Endodermal cell (in vitro differentiated cells): ENCODE measurements around the gene CHMP4B. TPM values are rescaled to one million over a fixed set of nuclear protein-coding genes. Genes with fewer than 3 reads are reported as not detected.
A peak's percentile ranks its signal among the peaks of the same experiment; 100 is the strongest.

Experiments
- DNase-seq: peaks from one replicate; pipeline ENCODE4 v3.0.0-alpha.2; 2017
- H3K27ac ChIP-seq: 2 replicates; pipeline ENCODE4 v1.5.1; 2013; ENCODE audit warnings: mild to moderate bottlenecking, low read depth, low read length, moderate library complexity
- H3K27me3 ChIP-seq: 2 replicates; pipeline ENCODE4 v1.6.1; 2013; ENCODE audit warnings: mild to moderate bottlenecking, low read length, moderate library complexity; ENCODE audit not compliant: insufficient read depth, control insufficient read depth, poor library complexity, severe bottlenecking
- H3K36me3 ChIP-seq: 2 replicates; pipeline ENCODE4 v1.7.0; 2013; ENCODE audit warnings: mild to moderate bottlenecking, low read length, moderate library complexity; ENCODE audit not compliant: control insufficient read depth, insufficient read depth
- H3K4me1 ChIP-seq: one replicate; pipeline ENCODE4 v1.7.0; 2013; ENCODE audit warnings: low read length; ENCODE audit not compliant: control insufficient read depth, insufficient read depth
- H3K4me3 ChIP-seq: 2 replicates; pipeline ENCODE4 v1.5.1; 2013; ENCODE audit warnings: mild to moderate bottlenecking, low read length, moderate library complexity
- H3K9ac ChIP-seq: 2 replicates; pipeline ENCODE4 v1.6.1; 2013; ENCODE audit warnings: mild to moderate bottlenecking, low read length, moderate library complexity; ENCODE audit not compliant: poor library complexity, severe bottlenecking; ENCODE audit errors: extremely low read depth
- H3K9me3 ChIP-seq: 2 replicates; pipeline ENCODE4 v1.6.1; 2013; ENCODE audit warnings: mild to moderate bottlenecking, low read length, moderate library complexity; ENCODE audit not compliant: control insufficient read depth
- H3K27ac Mint-ChIP-seq: 2 replicates; pipeline ENCODE4 v1.8.0; 2020; ENCODE audit warnings: mixed read lengths
- H3K27me3 Mint-ChIP-seq: 2 replicates; pipeline ENCODE4 v1.8.0; 2021; ENCODE audit warnings: mild to moderate bottlenecking, mixed read lengths; ENCODE audit not compliant: insufficient read depth
- H3K36me3 Mint-ChIP-seq: 2 replicates; pipeline ENCODE4 v1.8.0; 2020; ENCODE audit warnings: low read depth, mixed read lengths
- H3K4me1 Mint-ChIP-seq: 2 replicates; pipeline ENCODE4 v1.8.0; 2020; ENCODE audit warnings: mixed read lengths
- H3K4me3 Mint-ChIP-seq: 2 replicates; pipeline ENCODE4 v1.8.0; 2020; ENCODE audit warnings: mild to moderate bottlenecking, moderate library complexity, mixed read lengths
- H3K9me3 Mint-ChIP-seq: 2 replicates; pipeline ENCODE4 v1.8.0; 2020; ENCODE audit warnings: mild to moderate bottlenecking, mixed read lengths
- WGBS, 2 experiments: methylation state at CpG; one replicate each; pipeline versions ENCODE4 v1.1.5 to v1.1.7; 2013; ENCODE audit warnings: missing lambda C conversion rate in 2 of 2, mixed read lengths in 1 of 2; ENCODE audit not compliant: insufficient coverage in 1 of 2, insufficient read length in 1 of 2; 5-methylcytosine and 5-hydroxymethylcytosine counted together
- total RNA-seq, 2 donors: library from RNA; stranded (reverse); fragmentation: NEBNext Ultra II Directional in 1 of 2; extraction: Animal tissue kit (Norgen Biotek cat#: 25700) in 1 of 2; gene quantifications; 2 replicates in 1 of 2; 3 replicates in 1 of 2; pipeline ENCODE4 v1.2.1, GENCODE V29; 2021
- TF ChIP-seq, protein P1 (sequence below): fragments of 200-600 bp; sonication (generic); conservative IDR thresholded peaks from 2 replicates; pipeline ENCODE4 v1.5.0; 2021; ENCODE audit warnings: antibody characterized with exemption, mild to moderate bottlenecking

Gene CHMP4B
- total RNA-seq, 2 donors from 2014 or later: 81.5 to 116 TPM

DNA sequence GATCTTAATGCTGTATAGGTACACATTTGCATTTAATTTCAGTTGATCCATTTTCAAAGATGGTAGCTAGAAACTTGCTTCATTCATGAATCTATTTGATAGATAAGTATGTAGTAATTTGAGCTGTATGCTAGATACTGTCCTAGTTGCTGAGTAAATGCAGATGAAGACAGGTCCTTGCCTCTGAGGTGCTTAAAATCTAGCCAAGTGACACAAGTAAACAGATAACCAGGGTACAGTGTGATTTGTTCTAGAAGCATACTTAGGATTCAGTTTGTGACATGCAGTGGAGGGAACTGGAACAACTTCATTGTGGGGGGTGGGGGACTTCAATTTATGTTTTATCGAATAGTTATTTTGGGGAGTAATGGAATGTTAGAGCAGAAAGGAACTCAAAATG, 9.2 kb downstream of the CHMP4B start:
- DNase-seq: no peak
- TF ChIP-seq, protein P1, sequence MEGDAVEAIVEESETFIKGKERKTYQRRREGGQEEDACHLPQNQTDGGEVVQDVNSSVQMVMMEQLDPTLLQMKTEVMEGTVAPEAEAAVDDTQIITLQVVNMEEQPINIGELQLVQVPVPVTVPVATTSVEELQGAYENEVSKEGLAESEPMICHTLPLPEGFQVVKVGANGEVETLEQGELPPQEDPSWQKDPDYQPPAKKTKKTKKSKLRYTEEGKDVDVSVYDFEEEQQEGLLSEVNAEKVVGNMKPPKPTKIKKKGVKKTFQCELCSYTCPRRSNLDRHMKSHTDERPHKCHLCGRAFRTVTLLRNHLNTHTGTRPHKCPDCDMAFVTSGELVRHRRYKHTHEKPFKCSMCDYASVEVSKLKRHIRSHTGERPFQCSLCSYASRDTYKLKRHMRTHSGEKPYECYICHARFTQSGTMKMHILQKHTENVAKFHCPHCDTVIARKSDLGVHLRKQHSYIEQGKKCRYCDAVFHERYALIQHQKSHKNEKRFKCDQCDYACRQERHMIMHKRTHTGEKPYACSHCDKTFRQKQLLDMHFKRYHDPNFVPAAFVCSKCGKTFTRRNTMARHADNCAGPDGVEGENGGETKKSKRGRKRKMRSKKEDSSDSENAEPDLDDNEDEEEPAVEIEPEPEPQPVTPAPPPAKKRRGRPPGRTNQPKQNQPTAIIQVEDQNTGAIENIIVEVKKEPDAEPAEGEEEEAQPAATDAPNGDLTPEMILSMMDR: no peak
- Histone ChIP-seq H3K27me3 (no peaks in the 10 kb centered on the region), H3K9ac (no peak overlapping the region), H3K36me3 (peaks cover 12% of the 10 kb centered on the region), H3K9me3 (no peaks in the 10 kb centered on the region), H3K4me3 (no peak overlapping the region), H3K4me1 (peaks cover 12% of the 10 kb centered on the region), H3K27ac (no peak overlapping the region)
- H3K4me1 Mint-ChIP-seq: peaks cover 31% of the 10 kb centered on the region
- peaks cover 15% of the 10 kb centered on the region for H3K36me3 Mint-ChIP-seq
- no peak overlapping the region for H3K4me3 Mint-ChIP-seq
- H3K27me3 Mint-ChIP-seq: no peaks in the 10 kb centered on the region
- H3K27ac Mint-ChIP-seq: peak overlapping the region; percentile 0
- WGBS, 2 experiments: 92 to 95% methylated on average over 1 of the region's 1 CpG
- no peaks in the 10 kb centered on the region for H3K9me3 Mint-ChIP-seq

DNA sequence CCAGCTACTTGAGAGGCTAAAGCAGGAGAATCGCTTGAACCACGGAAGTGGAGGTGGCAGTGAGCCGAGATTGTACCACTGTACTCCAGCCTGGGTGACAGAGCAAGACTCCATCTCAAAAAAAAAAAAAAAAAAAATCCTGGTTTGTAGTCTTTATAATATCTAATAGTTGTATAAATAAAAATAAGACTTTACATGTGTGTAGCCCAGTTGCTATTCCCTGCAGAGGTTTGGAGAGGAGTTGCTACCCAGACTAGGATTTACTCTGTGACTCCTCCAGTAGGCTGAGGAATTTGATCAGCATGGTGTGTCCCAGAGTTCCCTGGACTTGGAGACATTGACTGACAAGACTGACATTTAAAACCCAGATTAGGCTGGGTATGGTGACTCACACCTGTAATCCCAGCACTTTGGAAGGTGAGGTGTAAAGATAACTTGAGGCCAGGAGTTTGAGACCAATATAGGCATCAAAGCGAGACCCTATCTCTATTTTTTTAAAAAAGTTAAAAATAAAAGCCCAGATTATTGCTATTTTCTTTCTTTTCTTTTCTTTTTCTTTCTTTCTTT, 10.2 kb downstream of the CHMP4B start:
- peaks cover 15% of the 10 kb centered on the region for H3K4me1 ChIP-seq
- TF ChIP-seq, protein P1: no peak
- Mint-ChIP-seq H3K27me3 (no peaks in the 10 kb centered on the region), H3K27ac (no peak overlapping the region), H3K9me3 (no peaks in the 10 kb centered on the region), H3K4me1 (peaks cover 41% of the 10 kb centered on the region), H3K4me3 (no peak overlapping the region), H3K36me3 (peaks cover 12% of the 10 kb centered on the region)
- H3K9me3 ChIP-seq: no peaks in the 10 kb centered on the region
- peaks cover 7% of the 10 kb centered on the region for H3K36me3 ChIP-seq
- no peaks in the 10 kb centered on the region for H3K27me3 ChIP-seq
- DNase-seq: no peak
- no peak overlapping the region for H3K9ac ChIP-seq
- no peak overlapping the region for H3K4me3 ChIP-seq
- 71 to 100% methylated on average over 2 to 4 of the region's 4 CpGs for WGBS, 2 experiments
- H3K27ac ChIP-seq: no peak overlapping the region

DNA sequence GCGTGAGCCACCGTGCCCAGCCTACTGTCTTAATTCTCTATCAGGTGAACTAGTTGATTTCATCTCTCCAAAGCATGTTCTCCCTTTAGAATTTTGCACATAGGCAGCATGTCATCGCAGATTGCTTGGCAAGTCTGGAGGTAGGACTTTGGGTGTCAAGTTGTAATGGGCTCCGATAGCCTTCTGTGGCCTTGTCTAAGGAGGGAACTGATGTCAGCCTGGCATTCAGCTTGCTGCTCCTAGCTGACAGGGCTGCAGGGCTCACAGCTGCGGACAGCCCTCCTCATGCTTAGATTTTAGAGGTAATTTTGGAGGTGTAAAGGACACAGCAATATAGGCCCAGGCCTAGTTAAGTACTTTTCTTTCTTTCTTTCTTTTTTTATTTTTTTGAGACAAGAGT, 11.3 kb downstream of the CHMP4B start:
- no peaks in the 10 kb centered on the region for H3K9me3 ChIP-seq
- Mint-ChIP-seq H3K36me3 (peaks cover 12% of the 10 kb centered on the region), H3K27ac (no peak overlapping the region), H3K9me3 (no peaks in the 10 kb centered on the region), H3K4me3 (no peak overlapping the region), H3K4me1 (peaks cover 51% of the 10 kb centered on the region), H3K27me3 (no peaks in the 10 kb centered on the region)
- H3K27ac ChIP-seq: no peak overlapping the region
- no peak for DNase-seq
- H3K9ac ChIP-seq: no peak overlapping the region
- peaks cover 21% of the 10 kb centered on the region for H3K4me1 ChIP-seq
- TF ChIP-seq, protein P1: no peak
- no peak overlapping the region for H3K4me3 ChIP-seq
- 95% methylated on average over 4 to 5 of the region's 5 CpGs for WGBS, 2 experiments
- H3K27me3 ChIP-seq: no peaks in the 10 kb centered on the region
- H3K36me3 ChIP-seq: peaks cover 7% of the 10 kb centered on the region
